HG02885 (cell line): ENCODE results near the gene DGCR6L.
"Not testable (repeated sequence)": the region's sequence is repeated elsewhere in the genome, so short reads cannot be mapped to it uniquely, and the experiment has no call there.

ENCODE experiments used
- ATAC-seq: cut with Tn5 transposase; IDR thresholded peaks from one replicate; pipeline ENCODE4 v1.9.1; 2021; ENCODE audit warnings: mild to moderate bottlenecking; ENCODE audit not compliant: unreplicated experiment, poor library complexity

DGCR6L gene

DNA sequence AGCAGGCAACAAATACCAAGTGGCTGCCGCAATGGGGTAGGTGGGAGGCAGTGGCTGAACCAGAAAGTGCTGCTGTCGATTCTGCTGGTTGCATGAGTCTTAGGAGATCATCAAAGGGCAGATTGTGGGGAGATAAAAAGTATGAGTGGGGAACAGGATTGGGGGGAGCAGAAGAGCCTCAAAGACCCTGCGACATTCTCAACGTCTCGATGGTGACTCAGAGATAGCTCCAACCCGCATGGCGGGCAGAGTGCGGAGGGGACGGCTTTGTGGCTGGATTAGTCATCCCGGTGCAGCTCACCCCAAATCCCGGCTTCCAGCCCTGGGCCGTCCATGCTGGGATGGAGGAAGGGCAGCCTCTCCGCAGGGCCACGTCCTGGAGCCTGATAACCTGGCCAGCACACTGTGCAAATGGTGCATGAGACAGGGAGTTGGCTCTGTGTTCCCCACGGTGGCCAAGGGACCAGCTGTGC is 40.2 kb downstream of the DGCR6L start:
- no peak for ATAC-seq

DNA sequence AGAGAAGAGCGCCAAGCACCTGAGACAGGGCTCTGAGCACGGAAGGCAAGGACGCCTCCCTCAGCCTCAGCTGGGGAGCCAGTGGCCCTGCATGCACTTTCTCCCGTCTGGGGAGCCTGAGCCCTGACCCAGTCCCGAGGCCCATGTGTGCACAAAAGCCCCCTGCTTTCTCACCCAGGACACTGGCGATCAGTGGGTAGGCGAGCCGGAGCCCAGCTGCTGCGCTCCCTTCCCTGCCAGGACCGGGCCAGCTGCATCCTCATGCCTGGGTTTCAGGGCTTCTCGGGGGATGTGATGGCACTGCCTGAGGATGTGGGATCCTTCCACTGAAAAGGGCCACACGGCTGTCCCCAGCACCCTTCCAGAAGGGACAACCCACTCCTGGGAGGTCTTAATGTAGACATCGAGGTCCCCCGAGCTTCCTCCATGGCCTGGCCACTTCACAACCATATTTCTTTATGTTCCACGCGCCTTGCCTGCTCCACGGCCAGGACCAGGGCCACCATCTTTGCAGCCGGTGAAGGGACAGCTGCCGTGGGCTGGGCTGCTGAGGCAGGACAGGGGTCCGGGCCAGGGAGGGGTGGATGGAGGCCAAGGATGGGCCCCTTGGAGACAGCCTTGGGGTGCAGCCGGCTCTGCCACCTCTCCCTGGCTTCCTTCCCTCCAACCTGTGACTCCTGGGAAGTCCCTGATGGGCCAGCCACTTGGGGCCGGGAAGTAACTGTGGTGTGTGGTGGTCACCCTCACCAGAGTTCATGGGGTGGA is 41.0 kb downstream of the DGCR6L start:
- not testable (repeated sequence) for ATAC-seq

DNA sequence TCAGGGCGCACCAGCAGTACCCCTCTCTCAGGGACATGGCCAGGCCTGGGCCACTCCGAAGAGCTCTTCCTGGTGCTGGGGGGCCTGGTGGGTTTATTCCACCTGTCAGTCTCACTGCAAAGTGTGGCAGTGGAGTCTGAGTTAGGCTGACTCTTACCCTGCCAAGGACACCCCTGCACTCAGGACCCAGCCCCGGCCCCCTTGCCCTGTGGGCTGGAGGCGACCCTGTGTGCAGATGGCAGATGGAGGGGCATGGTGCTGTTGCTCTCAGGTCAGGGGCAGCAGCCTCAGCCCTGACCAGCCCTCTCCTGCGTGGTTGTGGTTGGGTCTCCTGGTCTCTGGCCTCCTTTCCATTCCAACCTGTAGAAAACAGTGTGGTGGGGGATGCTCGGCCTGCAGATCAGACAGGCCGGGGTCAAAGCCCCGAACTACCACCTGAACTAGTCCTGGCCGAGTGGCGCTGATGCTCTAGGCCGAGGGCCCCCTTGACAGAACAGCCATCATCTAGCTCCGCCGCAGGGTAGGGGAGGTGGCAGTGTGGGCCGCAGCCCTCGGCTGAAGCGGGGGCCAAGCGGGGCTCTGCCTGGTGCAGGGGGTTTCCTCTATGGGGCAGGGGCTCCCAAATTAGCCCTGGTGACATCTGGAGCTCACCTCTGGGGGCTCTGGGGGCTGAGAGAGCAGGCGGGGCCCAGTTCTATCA is 41.8 kb downstream of the DGCR6L start:
- ATAC-seq = not testable (repeated sequence)

DNA sequence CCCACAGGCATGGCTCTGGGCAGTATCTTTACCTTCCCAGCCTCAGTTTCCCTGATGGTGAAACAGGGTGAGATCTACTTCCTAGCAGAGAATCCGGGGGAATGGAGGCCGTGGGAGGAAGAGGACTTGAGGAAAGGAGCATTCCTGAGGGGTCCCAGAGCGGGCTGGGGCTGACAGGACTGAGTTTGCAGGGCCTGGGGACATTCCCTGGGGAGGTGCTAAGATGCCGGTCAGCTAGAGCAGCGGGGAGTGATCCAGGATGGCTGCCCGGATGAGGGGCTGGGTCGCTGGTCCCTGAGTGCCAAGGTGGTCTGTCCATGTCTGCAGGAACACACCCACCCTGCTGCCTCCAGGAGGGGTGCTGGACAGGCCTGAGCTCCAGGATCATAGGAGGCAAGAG is 43.4 kb downstream of the DGCR6L start:
- no peak for ATAC-seq

DNA sequence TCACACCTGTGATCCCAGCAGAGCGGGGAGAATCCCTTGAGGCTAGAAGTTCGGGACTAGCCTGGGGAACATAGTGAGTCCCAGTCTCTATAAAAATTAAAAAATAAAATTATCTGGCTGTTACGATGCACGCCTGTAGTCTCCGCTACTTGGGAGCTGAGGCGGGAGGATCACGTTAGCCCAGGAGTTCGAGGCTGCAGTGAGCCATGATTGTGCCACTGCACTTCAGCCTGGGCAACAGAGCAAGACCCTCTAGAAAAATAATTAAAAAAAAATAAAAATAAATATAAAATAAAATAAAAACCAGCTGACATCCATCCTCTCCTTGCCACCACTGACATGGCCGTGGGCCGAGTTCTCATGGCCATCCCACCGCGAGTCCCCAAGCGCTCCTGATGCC is 44.0 kb downstream of the DGCR6L start:
- ATAC-seq = no peak

DNA sequence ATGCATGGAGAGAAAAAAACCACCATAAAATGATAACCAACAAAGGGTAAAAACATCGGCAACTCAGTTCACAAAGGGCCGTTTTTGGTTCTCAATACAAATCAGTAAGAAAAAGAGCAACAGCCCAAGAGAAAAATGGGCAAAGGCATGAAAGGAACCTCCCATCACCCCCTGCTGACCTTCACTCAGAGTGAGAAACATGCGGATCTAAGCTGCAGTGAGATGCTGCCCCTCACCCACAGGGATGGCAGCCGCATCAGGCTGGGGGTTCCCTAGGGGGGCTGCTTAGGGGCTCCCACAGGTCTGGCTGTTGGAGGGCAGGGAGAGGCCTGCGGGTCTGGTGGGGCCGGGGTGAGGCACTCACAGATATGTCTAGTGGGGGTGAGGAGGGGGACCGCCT is 44.5 kb downstream of the DGCR6L start:
- ATAC-seq = not testable (repeated sequence)

DNA sequence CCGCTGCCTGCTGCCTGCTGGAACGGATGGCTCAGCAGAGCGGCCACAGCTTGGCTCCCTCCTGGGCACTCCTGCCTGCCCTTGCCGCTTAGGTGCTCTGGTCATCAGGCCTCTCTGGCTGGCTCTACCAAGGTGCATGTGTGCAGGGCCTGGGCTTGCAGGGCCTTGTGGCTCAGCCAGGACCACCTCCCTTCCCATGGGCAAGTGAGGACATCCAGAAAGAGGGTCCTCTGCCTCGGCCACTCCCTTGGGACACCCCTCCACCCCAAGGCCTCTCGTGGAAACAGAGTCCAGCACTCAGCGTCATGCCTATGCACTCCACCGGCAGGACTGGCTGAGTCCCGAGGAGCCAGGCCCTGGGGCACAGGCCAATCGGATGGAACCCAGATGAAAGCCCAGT is 45.5 kb downstream of the DGCR6L start:
- ATAC-seq = not testable (repeated sequence)

DNA sequence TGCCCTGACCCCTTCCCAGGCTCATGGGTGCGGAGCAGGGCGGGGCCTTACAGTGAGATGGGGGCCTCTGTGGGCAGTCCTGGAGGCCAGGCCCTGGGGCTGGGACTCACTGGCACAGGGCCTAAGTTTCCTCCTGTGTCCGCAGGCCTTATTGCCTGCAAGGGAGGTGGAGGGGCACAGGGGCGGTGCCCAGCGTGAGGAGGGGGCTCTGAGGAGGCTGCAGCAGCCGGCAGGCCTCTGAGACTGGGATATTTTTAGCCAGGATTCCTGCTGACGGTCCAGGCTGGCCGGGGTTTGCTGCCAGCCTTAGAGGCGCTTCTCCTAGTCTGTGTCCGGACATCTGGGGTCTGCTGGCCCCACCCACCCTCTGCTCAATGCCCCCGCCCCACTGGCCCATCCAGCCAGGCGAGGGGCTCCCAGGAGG is 46.1 kb downstream of the DGCR6L start:
- ATAC-seq = no peak

DNA sequence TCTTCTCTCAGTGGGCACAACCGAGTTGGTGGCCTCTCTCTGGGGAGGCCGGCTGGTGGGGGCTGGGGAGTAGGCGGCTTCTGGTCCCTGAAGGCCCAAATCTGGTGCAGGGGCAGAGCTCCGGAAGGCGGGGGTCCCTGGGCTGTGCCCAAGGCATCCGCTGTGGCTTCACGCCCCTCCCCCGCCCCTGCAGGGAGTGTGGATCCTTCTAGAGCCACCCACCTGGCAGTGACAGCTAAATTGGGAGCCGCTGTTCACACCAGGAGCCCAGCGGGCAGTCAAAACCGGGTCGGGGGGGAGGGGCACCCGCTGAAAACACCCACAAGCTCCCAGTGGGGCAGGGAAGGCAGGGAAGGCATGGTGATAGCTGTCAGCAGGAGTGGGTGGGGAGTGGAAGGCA is 47.2 kb downstream of the DGCR6L start:
- ATAC-seq = no peak

DNA sequence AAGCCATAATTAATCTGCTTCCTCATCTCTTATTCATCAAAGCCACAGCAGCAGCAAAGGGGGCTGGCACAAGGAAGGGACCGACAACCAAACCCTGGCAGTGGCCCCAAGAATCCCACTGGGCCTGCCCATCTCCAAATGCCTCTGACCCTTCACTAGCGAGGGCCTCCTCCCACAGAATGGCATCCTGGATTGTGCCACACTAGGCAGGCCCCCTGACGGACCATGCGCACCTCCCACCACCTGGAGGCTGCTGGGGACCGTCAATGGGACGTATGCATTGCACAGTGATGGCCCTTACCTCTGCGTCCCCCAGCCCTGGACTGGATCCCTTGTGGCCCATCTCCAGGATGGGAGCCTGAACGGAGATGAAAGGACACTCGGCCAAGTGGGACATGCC is 47.7 kb downstream of the DGCR6L start:
- no peak for ATAC-seq

DNA sequence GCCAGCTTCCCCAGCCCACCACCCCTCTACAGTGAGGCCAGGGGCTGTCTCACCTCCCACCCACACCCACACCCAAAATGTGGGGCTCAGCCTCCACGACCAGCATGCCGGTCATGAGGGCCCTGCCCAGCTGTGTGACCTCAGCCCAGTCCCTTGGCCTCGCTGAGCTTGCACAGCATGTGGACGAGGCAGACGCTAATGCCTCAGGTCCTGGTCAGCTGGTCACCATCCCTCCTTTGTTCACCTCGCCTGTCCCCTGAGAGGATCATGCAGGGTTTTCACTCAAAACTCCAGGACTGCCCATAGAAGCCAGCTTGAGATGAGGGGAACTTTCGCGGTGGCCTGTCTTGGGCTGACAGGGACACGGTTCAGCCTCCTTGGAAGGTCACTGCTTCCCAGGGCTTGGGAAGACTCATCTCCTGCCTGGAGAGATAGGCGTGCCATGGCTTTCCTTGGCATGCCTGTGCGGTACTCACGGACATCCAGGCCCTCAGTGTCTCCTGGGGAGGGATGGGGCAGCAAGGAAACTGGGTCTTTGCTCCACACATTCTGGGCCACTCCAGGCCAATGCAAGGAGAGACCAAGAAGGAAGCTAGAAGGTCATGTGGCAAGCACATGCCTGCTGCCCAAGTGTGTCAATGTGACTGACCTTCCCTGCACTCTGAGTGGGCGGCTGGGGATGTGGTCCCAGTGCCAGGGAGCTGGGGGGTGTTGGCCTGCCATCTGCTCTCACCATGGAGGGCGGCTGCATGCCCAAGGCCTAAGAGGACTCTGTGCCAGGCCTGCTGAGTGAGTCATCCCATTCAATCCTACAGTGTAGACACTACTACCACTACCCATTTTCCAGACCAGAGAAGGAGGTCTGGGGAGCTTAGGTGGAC is 48.5 kb downstream of the DGCR6L start:
- ATAC-seq = no peak

DNA sequence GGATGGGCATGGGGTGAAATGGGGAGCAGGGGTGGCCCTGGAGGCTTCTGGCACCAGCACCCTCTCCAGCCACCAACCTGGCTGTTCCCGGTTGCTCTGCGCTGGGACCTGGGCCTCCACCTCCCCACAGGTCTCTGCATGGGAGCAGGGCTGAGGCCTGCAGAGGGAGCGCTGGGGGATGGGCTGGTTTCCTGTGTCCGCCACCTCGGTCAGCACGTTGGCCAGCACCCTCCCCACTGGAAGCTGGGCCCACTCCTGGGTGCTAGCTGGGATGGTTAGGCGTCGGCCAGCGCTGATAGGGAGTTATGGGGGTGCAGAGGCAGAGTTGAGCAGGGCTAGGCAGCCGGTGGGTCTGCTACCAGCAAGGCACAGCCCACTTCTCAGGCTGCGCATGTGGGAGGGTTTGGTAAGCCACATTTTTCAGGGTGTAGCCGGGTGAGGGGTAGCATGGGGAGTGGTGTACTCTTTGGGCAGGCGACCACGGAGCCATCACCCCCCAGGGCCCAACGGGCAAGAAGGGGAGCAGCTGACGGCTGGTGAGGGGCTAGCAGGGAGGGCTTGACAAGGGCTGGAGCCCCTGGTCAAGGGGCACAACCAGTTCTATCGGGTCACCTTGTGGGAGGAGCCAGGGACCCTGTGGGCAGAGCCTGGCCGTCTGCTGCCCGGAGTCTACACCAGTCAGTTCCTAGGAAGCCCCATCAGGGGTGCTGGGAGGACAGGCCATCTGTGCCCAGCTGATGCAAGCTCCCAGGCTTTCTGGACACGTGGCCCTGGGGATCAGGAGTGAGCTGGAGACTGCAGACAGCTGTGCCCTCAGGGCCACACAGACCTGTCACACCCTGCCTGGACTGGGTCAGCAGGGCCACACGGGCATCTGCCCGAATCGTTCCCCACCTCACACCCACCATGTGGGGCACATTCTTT is 49.4 kb downstream of the DGCR6L start:
- ATAC-seq = not testable (repeated sequence)

DNA sequence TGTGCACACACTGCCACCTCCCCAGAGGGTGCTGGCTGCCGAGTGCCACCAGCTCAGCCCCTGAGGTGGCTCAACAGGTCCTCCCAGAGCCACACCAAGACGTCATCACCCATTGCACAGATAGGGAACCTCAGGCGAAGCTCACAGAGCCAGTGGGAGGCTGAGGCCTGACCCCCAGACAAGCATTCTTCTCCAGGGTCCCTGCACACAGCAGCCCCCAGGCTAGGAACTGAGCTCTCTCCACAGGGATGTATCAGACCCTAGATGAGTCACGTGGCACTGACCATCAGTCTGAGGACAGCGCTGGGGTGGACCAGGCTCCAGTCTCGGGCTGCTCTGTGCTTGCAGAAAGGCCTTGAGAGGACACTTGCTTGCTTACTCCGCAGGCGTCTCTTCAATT is 50.2 kb downstream of the DGCR6L start:
- not testable (repeated sequence) for ATAC-seq

DNA sequence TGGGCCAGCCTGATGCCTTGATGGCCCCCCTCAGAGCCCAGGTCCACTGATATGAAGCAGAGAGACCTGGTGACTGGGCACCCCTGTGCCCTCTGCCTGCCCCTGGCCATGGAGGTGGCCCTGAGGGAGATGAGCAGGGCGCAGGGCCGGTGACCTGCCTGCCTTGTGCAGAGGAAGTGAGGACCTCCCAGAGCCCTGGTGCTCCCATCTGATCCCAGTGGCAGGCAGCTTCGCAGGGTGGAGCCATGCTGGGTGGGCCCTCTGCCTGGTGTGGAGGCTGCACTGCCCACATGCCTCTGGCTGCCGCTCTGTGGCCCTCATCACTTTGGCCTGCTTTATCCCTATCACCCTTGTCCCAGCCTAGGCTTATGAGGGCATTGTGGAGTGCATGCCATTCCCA is 50.7 kb downstream of the DGCR6L start:
- not testable (repeated sequence) for ATAC-seq

DNA sequence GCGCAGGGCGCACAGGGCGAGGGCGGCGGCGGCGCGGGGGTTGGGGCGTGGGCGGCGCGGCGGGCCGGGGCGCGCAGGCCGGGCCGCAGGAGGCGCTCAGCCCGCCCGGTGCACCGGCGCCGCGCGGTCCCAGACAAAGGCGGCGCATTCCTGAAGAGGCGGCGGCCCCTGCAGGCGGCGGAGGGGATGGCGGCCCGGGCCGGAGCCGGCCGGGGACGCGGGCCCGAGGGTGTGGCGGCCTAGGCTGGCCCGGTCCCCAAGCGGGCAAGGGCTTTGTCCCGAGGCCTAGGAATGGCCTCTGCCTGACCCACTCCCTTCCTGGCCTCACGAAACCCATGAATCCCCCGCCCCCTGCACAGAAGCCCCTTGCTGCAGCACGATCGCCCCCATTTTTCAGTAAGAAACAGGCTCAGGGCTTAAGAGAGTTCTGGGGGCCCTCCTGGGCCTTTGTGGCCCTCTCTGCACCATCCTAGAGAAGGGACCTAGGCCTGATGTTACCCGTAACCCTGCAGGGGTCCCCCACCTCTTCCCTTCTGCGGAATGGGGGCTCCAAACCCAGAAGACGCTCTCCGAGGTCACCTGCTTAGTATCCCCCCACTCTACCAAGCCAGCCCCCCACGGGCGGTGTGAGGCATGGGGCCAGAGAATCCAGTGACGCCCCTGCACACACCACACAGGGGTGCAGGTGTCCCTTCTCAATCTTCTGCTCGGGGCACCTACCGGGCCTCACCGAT is 51.4 kb downstream of the DGCR6L start, which contains the start of gene RTN4R:
Gene RTN4R, minus strand, starts transcription at position 40 of the 734 bp plus-strand sequence. CDS start 226 bp downstream, outside the sequence.
- peak; percentile 62 for ATAC-seq

DNA sequence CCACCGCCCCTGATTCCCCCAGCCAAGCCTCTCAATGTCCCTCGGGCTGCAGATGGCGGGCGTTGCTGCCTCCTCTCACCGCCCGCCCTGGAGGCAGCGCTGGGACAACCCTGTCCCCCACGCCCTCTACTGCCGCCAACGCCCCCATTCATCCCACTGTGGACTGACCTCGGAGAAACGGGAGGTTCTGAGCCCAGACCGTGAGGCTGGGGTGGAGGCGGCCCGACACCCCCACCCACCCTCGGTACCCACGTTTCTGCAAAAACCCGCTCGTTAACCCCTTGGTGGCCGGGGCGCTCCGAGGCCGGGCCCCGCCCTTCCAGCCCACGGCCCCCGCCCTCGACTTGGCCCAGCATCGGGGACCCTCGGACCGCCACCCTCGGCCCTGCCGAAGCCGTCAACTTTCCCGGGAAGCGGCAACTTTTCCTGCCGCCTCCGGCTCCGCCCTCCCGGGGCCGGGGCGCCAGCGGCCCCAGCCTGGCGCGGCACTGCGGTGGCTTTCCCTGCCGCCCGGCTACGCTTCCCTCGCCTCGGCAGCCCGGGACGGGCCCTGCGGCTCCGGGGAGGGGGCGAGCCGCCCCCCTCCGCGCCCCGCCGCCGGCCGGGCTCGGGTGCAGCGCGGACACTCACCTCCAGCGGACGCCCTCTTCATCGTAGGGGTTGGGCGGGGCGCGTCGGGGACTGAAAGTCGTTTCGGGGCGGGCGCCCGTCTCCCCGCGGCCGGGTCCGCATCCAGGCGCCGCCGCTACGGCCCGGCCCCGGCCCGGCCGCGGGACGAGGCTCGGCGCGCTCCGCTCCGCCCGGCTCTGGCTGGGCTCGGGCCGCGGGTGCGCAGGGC is 52.2 kb downstream of the DGCR6L start:
- no peak for ATAC-seq

DNA sequence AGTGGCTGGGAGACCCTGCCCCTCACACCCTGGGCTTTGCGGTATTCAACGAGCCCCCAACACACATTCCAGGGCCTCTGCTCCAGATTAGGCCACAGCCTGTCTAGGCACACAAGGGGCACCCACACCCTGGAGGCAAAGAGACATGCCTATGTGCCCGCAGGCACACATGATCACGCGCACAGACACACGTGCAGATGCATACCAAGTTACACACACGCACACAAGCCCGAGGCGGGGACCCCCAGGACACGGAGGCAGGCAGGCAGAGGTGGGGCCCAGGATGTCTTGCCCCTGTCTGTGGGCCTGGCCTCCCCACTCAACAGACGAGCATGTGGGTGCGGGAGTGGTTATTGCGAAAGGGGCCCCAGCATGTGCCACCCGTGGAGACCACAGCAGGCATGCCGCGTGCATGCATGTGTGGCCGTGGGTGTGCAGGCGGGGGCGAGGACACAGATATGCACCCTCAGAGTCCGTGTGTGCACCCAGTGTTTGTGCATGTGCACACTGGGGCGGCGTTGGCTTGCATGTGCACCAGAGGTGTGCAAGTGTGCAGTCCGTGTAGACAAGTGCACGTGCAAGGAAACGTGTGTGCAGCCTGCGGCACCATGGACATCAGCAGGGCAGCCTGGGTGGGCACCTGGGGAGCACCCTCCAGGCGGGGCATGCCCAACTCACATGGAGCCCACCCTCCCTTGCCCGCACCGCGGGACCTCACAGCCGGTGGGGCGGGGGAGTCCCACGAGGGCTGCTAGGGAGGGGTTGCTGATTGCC is 53.0 kb downstream of the DGCR6L start:
- ATAC-seq = not testable (repeated sequence)
